Fibroblast of mammary gland (primary cell): Measurements from ENCODE around the gene MVP.

Experiments
- DNase-seq: peaks from one replicate; pipeline ENCODE4 v3.0.0-alpha.2; 2010; ENCODE audit warnings: low read depth
- H3K4me3 ChIP-seq: 2 replicates; pipeline ENCODE4 v1.5.1; 2011; ENCODE audit warnings: low read depth, mild to moderate bottlenecking, low read length, moderate library complexity; ENCODE audit not compliant: control insufficient read depth
- TF ChIP-seq, protein P1 (sequence below): conservative IDR thresholded peaks from 2 replicates; pipeline ENCODE4 v1.5.1; 2011; ENCODE audit warnings: low read depth, low read length, inconsistent platforms; ENCODE audit not compliant: control insufficient read depth, insufficient read depth

MVP gene

DNA sequence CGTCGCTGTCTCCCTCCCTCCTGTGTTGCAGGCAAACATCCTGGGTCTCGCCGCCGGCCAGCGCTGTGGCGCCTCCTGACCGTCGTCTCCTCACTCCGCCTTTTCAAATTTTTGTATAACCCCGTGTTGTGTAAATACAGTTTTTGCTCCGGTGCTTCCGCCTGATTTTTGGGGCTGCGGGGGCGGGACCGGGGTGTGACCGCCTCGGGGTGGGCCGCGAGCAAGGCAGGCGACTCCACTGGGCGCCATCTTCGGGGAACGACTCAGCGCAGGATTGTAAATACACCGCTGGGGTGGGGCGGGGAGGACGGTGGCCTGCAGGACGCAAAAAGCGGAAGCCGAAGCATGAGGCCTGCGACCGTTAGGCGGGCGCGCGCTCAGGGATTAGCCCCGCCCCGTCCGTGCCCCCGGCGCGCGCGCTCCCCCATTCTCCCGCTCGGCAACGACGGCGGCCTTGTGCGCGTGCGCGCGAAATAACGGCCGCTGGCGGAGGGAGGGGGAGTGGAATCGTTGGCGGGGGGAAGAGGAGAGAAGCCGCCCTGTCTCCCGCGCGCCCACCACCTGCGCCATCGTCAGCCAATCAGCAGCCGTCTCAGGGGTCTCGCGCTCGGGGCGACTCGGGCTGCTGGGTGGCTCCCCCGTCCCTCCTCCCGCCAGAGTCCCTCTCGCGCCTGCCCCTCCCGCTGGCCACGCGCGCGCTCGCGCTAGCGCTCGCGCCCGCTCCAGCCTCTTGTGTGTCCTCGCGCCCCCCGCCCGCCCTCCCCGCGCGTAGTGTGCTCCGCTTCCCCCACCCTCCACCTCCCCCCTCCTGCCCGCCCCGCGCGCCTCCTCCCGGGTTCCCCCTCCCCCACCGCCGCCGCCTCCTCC is 14.8 kb upstream of the MVP start:
- DNase-seq, result peak; percentile 96
- H3K4me3 ChIP-seq, result peak overlapping the region; percentile 75
- TF ChIP-seq, protein P1, sequence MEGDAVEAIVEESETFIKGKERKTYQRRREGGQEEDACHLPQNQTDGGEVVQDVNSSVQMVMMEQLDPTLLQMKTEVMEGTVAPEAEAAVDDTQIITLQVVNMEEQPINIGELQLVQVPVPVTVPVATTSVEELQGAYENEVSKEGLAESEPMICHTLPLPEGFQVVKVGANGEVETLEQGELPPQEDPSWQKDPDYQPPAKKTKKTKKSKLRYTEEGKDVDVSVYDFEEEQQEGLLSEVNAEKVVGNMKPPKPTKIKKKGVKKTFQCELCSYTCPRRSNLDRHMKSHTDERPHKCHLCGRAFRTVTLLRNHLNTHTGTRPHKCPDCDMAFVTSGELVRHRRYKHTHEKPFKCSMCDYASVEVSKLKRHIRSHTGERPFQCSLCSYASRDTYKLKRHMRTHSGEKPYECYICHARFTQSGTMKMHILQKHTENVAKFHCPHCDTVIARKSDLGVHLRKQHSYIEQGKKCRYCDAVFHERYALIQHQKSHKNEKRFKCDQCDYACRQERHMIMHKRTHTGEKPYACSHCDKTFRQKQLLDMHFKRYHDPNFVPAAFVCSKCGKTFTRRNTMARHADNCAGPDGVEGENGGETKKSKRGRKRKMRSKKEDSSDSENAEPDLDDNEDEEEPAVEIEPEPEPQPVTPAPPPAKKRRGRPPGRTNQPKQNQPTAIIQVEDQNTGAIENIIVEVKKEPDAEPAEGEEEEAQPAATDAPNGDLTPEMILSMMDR, result no peak

DNA sequence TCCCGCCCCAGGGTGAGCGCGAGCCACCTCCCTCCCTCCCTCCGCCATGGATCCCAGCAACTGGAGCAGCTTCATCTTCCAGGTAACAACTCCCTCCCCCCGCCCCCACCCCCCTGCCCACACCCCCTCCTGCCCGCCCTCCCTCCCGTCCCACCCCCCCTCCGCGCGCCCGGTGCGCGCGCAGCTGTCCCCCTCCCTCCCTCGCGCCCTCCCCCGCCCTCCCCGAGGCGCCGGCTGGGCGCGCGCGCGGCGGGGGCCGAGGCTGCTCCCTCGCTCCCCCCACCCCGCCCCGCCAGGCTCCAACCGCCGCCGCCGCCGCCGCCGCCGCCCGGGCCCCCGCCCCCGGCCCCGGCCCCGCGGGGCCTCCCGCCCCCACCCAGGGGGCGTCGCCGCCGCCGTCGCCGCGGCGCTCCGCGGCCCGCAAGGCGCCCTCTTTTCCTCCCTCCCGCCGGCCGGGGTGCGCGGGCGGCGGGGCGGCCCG is 14.1 kb upstream of the MVP start, which contains the start of gene MAZ:
TSS of gene MAZ (plus strand) at position 431 of the 481 bp plus-strand sequence. CDS start 173 bp downstream, outside the sequence.
- TF ChIP-seq, protein P1, result no peak
- DNase-seq, result peak; percentile 92
- peak within 1 kb of the TSS; percentile 75 for H3K4me3 ChIP-seq

DNA sequence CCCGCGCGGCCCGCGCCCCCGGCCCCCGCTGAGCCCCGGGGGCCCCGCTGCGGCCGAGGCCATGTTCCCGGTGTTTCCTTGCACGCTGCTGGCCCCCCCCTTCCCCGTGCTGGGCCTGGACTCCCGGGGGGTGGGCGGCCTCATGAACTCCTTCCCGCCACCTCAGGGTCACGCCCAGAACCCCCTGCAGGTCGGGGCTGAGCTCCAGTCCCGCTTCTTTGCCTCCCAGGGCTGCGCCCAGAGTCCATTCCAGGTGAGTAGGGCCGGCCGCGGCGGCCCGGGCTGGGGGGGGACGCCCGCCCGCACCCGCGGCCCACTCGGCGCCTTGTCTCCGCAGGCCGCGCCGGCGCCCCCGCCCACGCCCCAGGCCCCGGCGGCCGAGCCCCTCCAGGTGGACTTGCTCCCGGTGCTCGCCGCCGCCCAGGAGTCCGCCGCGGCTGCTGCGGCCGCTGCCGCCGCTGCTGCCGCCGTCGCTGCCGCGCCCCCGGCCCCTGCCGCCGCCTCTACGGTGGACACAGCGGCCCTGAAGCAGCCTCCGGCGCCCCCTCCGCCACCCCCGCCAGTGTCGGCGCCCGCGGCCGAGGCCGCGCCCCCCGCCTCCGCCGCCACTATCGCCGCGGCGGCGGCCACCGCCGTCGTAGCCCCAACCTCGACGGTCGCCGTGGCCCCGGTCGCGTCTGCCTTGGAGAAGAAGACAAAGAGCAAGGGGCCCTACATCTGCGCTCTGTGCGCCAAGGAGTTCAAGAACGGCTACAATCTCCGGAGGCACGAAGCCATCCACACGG is 13.4 kb upstream of the MVP start:
- peak; percentile 46 for DNase-seq
- TF ChIP-seq, protein P1, result no peak
- H3K4me3 ChIP-seq, result peak overlapping the region; percentile 74

DNA sequence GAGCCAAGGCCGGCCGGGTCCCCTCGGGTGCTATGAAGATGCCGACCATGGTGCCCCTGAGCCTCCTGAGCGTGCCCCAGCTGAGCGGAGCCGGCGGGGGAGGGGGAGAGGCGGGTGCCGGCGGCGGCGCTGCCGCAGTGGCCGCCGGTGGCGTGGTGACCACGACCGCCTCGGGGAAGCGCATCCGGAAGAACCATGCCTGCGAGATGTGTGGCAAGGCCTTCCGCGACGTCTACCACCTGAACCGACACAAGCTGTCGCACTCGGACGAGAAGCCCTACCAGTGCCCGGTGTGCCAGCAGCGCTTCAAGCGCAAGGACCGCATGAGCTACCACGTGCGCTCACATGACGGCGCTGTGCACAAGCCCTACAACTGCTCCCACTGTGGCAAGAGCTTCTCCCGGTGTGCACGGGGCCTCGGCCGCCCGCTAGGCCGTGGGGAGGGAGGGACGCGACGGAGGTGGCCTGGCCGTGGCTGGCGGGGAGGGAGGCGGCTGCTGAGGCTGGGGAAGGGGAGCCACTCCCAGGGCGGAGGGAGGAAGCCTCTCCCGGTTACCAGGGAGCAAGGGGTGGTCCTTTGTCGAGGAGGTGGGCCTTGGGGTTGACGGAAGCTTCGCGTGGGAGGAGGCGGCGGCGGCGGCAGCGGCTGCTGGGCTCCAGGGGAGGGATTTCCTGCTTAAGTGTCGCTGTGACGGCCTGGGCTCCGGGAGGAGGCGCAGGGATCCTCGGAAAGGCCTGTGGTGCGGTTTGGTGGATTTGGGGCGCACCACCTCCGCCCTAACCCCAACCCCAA is 12.6 kb upstream of the MVP start:
- TF ChIP-seq, protein P1, result peak; percentile 39
- peak; percentile 91 for DNase-seq
- H3K4me3 ChIP-seq, result peak overlapping the region; percentile 74

DNA sequence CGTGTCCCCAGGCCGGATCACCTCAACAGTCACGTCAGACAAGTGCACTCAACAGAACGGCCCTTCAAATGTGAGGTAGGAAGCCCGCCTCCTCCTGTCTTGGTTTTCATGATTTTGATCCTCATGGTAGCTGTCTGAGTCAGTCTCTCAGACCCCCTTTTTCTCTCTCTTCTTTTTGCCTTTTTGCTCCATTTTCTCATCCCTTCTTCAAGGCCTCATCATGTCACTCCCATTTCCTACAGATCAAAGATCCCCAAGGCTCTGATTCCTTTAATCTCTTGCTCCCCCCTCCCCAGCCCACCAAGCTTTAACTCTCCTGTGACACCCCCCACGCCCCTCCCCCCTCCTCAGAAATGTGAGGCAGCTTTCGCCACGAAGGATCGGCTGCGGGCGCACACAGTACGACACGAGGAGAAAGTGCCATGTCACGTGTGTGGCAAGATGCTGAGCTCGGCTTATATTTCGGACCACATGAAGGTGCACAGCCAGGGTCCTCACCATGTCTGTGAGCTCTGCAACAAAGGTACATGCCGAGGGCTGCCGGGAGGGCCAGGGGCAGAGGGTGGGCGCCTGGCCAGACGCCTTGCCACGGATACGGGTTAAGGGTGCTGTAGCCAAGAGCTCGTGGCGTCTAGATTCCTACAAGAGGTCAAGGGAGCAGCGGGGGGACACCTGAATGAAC is 11.9 kb upstream of the MVP start:
- H3K4me3 ChIP-seq, result peak overlapping the region; percentile 74
- TF ChIP-seq, protein P1, result no peak
- DNase-seq, result no peak
